NCI-H2227 (cell line): ENCODE results near the gene POC1A.
"Not testable (repeated sequence)": the region's sequence is repeated elsewhere in the genome, so short reads cannot be mapped to it uniquely, and the experiment has no call there.

ENCODE experiments used
- DNase-seq: peaks from one replicate; lab custom pipeline; 2025; ENCODE audit not compliant: unreplicated experiment; lab: John Stamatoyannopoulos, UW

The POC1A gene

DNA sequence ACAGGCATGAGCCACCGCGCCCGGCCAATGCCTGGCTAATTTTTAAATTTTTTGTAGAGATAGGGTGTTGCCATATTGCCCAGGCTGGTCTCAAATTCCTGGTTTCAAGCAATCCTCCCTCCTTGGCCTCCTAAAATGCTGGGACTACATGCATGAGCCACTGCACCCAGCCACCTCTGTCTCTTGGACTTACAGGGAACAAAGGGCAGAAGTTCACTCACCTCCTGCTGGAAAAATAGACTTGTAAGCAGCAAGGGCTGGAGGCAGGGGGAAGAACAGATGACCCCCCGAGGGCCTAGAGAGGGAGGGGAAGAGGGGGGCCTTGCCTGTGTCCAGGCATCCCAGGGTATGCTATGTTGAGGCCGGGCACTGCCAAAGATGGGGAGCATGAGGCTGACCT, 120.0 kb downstream of the POC1A start:
- DNase-seq, result no peak

DNA sequence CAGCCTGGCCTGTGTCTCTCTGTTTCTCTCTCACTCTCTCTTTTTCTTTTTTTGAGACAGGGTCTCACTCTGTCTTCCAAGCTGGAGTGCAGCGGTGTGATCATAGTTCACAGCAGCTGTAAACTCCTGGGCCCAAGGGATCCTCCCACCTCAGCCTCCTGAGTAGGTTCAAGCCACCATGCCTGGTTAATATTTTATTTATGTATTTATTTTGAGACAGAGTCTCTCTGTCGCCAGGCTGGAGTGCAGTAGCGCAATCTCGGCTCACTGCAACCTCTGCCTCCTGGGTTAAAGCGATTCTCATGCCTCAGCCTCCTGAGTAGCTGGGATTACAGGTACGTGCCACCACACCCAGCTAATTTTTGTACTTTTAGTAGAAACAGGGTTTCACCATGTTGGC, 120.5 kb downstream of the POC1A start:
- DNase-seq, result not testable (repeated sequence)

DNA sequence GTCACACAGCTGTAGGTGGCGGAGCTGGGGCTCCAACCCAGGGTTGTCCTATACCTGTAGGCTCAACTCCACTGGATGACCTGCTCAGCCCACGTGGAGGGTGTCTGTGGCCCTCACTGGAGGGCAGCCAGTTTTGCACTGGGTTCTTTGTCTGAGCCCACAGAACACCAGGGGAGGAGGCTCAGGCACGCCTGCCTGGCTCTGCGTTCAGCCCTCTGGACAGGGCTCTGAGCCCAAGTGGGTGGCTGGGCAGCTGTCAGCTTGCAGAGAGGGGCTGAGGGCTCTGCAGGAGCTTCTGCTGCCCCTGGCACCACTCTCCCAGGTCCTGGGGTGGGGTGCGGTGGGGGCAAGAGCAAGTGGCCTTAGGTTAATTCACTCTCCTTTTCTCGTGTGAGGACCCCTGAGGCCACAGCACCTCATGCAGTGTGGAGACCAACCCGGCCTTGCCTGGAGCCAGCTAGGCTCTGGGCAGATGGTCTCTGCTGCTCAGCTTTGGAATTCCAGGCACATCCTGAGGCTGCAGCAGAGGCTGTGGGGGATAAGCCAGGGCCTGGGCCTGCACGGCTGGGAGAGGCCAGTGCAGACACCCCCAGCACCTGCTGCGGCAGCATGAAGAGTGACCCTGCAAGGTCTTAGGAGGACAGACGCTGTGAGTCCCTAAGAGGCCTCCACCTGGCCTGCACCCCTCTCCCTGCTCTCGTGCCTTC, 121.4 kb downstream of the POC1A start:
- DNase-seq, result no peak

DNA sequence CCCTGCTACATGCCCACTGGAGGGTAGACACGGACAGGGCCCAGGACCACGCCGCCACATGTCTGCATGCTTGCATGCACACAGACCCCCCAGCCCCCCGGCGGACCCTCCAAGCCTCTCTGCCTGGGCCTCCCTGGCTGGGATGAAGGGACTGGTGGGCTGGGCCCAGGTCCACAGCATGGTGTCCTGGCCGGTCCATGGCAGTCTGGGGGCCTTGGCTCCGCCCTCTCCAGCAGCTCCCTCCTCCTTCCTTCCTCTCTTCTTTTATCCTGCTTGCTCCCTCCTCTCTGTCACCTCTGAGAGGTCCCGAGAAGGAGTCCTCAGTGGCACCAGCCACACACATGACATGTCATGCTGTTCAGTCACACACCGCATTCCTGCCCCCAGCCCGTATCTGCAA, 122.3 kb downstream of the POC1A start:
- no peak for DNase-seq

DNA sequence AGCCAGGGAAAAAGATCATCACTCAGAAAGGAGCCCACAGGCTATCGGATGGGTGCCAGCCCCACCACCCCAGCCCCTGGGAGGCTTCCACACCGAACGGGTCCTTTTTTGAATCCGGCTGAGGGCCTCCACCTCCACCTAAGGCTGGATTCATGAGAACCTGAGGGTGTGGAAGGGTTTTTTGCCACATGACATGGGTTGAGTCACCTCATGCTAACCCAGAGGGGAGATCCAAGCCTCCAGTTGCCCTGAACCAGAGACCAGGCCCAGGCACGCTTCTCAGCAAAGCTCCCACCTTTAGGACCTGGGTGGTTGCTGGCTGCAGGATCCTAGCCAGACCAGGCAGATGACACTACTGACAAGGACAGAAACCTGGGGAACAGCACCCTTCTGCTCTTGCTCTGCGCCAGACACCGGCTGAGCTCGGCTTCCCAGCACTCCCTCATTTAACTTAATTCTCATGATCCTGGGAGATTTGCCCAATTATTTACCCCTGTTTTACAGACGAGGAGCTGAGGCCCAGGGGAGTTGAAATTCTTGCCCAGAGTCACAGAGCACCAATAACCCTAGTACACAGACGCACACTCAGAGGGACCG, 123.4 kb downstream of the POC1A start:
- DNase-seq, result no peak

DNA sequence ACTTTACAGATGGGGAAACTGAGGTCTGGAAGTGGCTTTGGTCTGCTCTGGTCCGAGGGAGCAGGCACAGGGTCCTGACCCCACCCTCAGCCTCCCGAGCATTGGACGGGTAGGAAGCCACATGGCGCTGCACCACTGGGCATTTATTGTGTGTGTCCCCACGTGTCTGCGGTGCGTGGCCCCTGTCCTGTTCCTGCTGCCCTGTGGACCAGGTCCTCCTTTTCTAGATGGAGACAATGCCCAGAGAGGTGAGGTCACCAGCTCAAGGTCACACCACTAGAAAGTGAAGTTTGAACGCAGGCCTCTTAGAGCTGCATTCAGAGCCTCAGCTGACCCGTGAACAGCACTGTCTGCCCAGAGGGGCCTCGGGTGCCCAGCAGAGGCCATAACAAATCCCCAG, 124.7 kb downstream of the POC1A start:
- no peak for DNase-seq

DNA sequence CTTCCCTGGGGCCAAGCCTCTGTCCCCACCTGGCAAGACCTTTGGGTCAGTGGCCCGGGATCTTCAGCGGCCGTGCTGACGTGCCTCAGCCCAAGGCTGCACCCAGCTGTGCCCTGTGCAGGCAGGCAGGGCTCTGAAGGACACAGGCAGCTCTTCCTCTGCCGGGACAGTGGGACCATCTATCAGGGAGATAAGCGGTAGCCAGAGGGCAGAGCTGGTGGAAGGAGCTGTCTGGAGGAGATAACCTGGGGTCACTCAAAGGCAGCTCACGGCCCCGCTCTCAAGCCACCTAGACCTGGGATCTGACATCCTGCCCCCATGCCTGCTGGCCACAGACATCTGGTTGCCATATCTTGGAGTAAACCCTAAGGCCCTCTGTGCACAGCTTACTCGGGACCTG, 125.2 kb downstream of the POC1A start:
- DNase-seq, result no peak

DNA sequence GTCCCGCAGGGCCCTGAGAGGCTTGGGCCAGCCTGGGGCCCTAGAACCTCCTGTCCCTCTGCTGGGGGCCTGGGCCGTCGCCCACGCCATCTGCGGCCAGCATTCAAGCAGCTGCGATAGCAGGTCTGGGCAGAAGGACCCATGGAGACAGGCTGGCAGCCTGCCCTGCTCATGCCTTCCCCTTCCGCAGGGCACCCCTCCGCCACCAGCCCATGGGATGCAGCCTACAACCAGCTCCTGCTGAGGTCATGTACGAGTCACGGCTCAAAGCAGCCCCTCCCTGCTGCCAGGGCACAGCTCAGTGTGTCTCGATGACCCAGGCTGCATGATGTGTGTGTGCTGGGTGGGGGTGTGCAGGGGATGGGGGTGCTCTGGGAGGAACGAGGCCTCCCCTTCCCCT, 125.7 kb downstream of the POC1A start:
- no peak for DNase-seq

DNA sequence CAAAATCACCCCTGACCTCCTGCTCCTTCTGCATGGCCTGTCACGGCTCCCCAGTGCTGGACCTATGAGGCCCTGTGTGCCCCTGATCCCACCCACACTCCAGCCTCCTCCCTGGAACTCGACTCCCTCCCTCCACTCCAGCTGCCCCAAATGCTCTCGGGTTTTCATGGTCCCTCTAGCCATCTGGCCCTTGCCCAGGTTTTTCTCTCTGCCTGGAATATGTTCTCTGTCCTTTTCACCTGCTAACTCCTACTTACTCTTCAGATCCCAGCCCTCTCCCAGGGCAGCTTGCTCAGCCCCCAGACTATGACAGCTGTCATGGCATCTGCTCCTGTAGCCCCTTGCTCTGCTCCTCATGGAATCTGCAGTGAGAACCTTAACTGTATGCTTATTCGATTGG, 128.2 kb downstream of the POC1A start:
- DNase-seq, result no peak

DNA sequence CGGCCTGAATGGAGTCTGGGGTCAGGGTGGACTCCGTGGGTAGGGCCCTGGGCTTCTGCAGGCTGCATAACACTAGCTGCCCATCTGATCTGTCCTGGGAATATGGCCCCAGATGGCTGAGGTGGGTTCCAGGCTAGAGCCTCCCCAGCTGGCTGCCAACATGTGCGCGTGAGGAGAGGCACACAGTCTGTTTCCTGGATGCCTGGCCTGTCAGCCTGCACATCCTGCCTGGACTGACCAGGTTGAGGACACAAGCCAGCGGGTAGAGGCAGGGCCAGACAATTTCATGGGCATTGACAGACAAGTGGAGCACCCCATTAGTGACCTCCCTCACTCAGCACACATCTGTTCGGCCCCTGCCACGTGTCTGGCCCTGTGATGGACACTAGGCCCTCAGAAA, 128.8 kb downstream of the POC1A start:
- no peak for DNase-seq
